ENCODE measurements around the gene APOL1.

GRCh38 chr22:36296690-36297089 lies 43.8 kb downstream of the APOL1 start:
- TF ChIP-seq CTCF (IDR thresholded peaks at IDR 0.05) (no peak), POLR2A (IDR thresholded peaks at IDR 0.05) (no peak)

Data from lower leg skin (tissue), 3 donors.